Measurements from ENCODE around the gene DSG3.

DSG3 gene

GRCh38 chr18:31447530-31448191 lies at the start of gene DSG3:
TSS of gene DSG3 (plus strand) at chr18:31447741. CDS start at chr18:31447878, 137 bp downstream.
- no peak within 1 kb of the TSS for H3K27ac ChIP-seq

DNA sequence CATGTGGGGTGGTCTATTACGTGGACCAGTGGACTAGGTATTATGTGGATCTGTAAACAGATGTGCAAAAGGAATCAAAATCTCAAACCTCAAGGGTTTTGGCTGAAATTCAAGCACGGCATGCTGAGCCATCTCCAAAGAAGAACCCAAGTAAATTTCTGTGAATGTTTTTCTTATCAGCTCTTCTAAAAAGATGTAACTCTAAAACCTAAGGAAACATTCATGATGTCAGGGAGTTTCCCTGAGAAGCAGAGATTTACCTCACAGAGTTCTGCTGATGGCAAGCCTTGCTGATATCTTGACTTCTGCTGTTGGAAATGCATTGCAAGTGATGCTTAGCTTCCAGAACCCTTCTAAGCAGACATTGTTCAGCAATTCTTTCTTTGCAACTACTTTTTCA lies 49.4 kb upstream of the DSG3 start:
- TF ChIP-seq ZFX (IDR thresholded peaks at IDR 0.05; ENCODE audit: borderline replicate concordance): no peak
- TF ChIP-seq, protein P1, sequence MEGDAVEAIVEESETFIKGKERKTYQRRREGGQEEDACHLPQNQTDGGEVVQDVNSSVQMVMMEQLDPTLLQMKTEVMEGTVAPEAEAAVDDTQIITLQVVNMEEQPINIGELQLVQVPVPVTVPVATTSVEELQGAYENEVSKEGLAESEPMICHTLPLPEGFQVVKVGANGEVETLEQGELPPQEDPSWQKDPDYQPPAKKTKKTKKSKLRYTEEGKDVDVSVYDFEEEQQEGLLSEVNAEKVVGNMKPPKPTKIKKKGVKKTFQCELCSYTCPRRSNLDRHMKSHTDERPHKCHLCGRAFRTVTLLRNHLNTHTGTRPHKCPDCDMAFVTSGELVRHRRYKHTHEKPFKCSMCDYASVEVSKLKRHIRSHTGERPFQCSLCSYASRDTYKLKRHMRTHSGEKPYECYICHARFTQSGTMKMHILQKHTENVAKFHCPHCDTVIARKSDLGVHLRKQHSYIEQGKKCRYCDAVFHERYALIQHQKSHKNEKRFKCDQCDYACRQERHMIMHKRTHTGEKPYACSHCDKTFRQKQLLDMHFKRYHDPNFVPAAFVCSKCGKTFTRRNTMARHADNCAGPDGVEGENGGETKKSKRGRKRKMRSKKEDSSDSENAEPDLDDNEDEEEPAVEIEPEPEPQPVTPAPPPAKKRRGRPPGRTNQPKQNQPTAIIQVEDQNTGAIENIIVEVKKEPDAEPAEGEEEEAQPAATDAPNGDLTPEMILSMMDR (IDR thresholded peaks at IDR 0.05): no peak

More at GRCh38 chr18:31447530-31448191, at the start of gene DSG3:
- no peak for TF ChIP-seq ZFX (IDR thresholded peaks at IDR 0.05; ENCODE audit: borderline replicate concordance)
- TF ChIP-seq, protein P1 (IDR thresholded peaks at IDR 0.05): no peak

DNA sequence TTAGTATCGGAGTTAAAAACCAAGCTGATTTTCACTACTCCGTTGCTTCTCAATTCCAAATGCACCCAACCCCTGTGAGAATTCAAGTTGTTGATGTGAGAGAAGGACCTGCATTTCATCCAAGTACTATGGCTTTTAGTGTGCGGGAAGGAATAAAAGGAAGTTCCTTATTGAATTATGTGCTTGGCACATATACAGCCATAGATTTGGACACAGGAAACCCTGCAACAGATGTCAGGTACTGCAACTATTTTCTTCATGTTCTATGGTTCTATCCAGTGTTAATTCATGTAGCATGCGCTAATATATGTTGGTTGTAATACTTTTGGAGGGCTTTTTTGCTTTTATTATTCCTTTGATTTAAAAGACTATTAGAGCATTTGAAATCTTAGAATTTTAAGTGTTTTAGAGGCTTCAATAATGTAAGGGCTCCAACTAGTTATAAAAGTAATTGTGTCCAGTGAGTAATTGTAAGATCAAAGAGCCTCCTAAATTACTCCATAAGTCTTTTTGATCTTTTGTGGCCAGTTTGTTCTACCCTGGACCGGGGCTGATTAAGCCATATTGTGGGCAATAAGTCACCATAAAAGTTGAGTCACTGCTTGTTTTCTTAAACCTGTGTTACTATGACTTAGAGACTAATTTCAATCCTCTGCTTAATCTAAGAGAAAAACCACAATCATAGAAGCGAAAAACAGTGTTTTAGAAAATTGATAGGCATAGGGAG lies 48.1 kb upstream of the DSG3 start:
- no peak overlapping the region for H3K27ac ChIP-seq

More for the DNA sequence above, 49.4 kb upstream of the DSG3 start:
- H3K27ac ChIP-seq: no peak overlapping the region

DNA sequence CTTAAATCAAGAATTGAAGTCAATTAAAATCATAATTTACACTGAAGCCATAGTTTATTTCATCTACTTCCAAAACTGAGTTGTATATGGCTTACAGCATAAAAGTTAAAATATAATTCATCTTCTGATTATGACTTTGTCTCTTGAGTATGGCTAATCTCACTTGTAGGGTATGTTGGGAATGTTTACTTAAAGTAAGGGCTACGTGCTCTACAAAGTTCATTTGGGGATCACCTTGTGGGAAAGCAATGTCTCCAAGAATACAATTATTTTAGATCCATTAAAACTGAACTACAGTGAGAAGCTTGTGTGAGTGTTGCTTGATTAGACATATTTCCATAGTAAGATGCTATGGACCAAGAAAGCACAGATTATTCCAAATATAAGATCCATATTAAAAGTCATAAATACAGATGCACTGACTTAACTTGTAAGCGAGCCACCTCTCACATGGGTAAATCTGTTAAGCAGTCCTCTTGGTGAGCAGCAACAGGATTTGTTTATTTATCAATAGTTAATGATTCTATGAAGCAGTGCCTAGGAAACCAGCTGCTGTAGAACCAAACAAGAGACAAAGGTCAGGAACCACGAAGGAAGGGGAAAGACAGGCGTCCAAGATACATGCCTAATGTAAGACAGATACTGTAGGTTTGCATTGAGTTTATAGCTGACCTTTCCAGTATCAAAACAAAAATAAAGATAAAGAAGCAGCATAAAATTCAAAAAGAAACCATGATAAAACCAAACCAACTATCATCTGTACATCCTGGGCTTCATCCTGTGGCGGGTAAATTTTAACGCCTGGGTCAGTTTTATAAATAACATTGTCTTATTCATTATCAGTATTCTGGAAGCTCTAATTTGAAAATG lies 46.1 kb upstream of the DSG3 start:
- peak overlapping the region; percentile 89 for H3K27ac ChIP-seq

More for the DNA sequence above, 48.1 kb upstream of the DSG3 start:
- no peak for TF ChIP-seq ZFX (IDR thresholded peaks at IDR 0.05; ENCODE audit: borderline replicate concordance)
- TF ChIP-seq, protein P1 (IDR thresholded peaks at IDR 0.05): no peak

GRCh38 chr18:31402026-31402373 lies 45.5 kb upstream of the DSG3 start:
- H3K27ac ChIP-seq: peak overlapping the region; percentile 89
- TF ChIP-seq, protein P1 (IDR thresholded peaks at IDR 0.05): no peak
- TF ChIP-seq ZFX (IDR thresholded peaks at IDR 0.05; ENCODE audit: borderline replicate concordance): no peak

More for the DNA sequence above, 46.1 kb upstream of the DSG3 start:
- TF ChIP-seq, protein P1 (IDR thresholded peaks at IDR 0.05): no peak
- TF ChIP-seq ZFX (IDR thresholded peaks at IDR 0.05; ENCODE audit: borderline replicate concordance): no peak

DNA sequence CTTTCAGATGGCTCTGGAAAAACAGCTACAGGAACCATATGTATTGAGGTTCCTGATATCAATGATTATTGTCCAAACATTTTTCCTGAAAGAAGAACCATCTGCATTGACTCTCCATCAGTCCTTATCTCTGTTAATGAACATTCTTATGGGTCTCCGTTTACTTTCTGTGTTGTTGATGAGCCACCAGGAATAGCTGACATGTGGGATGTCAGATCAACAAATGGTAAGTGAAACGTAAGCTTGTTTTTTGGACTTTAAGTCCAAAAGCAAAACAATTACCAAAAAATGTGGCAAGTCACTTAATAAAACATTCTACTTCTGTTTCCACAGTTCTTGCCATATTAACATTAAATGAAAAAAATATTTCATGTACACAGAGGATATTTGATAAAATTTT lies 44.1 kb upstream of the DSG3 start:
- peak overlapping the region; percentile 89; the same call in 1 of the 2 replicates for H3K27ac ChIP-seq
- no peak for TF ChIP-seq ZFX (IDR thresholded peaks at IDR 0.05; ENCODE audit: borderline replicate concordance)
- TF ChIP-seq, protein P1 (IDR thresholded peaks at IDR 0.05): no peak

Measured in 22Rv1 (cell line).